RPMI8226 (cell line): ENCODE data around the gene CDH13.

ENCODE experiments used
- DNase-seq: peaks from one replicate; pipeline ENCODE4 v3.0.0-alpha.2; 2015

CDH13 gene

DNA sequence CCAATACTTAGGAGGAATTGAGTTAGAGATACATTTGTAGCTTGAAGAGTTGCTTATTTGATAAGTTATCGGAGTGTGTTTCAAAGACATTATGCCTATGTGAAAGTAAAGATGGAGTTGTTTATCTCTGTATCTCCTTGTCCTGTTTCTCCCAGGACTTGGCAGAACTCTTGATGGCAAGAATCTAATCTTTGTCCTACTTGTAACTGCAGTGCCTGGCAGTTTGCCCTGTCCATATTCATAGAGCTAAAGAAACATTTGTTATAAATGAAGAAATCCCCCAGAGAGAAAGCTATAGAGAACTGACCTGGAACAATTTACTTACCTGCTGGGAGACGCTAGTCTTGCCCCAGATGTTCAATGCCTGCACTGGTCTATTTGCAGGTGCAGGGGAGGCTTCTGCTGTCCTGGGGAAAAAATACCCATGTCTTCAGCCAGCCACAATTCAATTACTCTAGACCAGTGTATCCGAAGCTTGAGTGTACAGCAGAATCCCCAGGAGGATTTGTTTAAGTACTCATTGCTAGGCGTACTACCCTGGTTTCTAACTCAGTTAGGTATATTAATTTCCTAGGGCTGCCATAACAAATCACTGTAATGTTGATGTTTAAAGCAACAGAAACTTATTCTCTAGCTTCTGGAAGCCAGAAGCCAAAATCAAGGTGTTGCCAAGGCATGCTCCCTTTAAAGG lies 771.0 kb downstream of the CDH13 start:
- DNase-seq, result no peak

DNA sequence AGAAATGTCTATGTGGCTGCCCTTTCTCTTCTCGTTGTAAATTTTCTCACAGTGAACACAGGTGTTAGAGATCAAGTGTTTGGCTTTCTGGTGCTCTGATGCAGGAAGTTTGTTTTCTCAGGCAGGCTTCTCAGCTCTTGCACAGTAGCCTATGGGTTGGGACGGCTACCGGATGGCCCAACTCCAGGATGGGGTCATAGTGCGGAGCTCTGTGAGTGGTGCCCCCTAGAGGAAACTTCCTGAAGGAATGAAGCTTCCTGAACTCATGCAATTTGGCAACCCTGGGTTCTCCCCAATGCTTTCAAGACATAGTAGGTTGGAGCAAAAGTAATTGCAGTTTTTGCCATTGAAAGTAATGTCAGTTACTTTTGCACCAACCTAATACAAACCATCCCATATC lies 773.5 kb downstream of the CDH13 start:
- DNase-seq, result peak; percentile 3

GRCh38 chr16:83402160-83402814 lies 775.5 kb downstream of the CDH13 start:
- no peak for DNase-seq

DNA sequence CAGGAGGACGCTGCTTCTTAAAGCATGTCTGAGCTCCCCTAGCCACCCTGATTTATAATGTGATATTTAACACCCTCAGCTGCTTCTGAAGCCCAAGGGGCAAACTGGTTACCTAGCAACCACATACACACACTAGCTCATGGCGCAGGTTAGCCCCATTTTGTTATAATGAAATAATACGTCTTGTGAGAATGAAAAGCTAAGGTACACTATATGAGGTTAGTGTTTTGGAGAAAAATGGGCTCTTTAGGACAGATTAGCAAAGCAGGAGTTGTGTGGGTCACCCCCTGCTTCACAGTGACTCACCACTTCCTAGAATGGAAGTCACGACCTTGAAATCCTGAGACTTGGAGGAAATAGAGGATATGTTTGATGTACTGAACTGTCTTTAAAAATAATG lies 776.2 kb downstream of the CDH13 start:
- DNase-seq, result no peak

DNA sequence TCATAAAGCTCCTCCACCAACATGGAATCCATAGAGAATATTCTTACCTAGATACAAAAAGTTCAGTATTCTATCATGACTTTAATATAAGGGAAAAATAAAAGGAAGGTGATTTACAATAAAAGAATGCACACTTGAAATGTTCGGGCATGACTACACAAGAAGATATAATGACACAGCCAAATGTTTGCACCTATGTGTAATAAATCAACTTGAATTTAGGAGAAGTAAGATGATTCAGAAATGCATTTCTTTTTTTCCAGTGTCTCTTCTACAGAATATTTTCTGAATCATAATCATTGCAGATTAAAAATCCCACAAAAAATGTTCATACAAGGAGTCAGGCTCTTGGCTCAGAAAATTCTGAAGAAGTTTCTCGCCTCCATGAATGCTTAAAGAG lies 777.0 kb downstream of the CDH13 start:
- DNase-seq, result no peak

DNA sequence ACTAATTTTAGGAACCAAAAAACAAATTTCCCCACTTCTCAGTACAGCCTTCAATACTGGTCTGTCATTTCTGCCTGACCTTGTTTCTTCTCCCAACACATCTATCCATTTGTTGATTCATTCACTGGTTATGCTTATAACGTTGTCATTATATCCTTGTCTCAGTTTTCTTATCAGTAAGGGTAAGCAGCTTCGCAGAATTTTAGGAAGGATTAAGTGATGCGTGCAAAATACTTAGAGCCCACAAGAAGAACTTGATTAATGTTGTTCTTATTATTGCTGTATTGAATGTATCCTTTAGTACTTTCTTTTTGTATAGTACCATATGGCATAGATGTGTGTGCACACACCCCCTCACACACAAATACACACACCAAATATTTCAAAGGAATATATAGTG lies 777.5 kb downstream of the CDH13 start:
- no peak for DNase-seq

DNA sequence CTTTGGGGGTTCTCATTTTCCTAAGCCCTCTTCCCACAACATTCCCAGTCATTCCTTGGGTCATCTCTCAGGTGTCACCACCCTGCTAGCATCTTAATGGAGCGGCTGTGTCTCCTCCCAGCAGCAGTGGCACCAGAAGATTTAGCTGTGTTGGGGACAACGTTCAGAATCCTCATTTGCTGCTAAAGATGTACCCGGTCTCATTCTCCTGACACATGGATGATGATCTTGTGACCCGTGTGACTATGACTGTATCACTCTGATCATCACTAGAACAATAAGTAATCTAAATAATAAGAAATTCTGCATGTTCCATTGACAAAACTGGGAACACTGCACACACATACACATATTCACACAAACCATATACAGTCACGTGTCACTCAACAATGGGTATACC lies 781.2 kb downstream of the CDH13 start:
- DNase-seq, result no peak

DNA sequence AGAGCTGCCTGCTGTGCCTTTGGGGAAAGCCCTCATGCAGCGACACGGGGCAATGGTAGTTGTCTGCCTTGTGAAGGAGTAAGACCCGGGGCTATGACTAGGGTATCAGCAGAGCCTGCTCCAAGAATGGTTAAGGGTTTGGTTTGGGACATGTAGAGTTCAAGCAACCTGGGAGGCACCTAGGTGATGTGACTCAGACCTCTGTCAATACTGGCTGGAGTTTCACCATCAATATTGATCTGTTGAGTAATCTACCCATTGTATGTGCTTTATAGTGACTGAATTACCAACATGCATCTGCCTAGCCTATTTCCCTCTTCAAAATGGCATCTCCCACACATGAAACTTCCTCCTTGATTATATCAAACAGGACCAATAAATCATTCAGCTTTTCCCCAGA lies 782.6 kb downstream of the CDH13 start:
- DNase-seq, result no peak

- DNase-seq, result no peak
Observed at GRCh38 chr16:83418565-83418964, 791.8 kb downstream of the CDH13 start.

DNA sequence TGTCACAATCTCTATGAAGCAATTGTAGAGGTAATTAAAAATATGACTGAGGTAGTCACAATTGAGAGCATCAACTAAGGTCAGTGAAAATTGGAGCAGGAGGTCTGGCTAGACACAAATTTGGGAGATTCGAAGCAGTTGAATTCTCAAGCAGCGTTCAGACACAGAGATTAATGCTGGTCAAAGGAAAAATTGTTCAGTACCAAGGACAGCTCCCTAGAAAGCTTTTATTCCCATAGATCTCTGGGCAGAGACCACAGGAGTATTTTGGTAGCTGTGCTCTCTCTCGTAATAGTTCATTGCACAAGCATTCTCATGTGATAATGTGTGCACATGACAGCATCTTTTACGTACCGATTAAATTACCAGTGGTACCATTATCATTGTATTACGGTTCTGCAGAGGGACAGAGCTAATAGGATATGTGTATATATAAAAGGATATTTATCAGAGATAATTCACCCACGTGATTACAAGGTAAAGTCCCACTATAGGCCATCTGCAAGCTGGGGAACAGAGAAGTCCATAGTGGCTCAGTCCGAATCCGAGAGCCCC lies 793.5 kb downstream of the CDH13 start:
- DNase-seq, result peak; percentile 36

DNA sequence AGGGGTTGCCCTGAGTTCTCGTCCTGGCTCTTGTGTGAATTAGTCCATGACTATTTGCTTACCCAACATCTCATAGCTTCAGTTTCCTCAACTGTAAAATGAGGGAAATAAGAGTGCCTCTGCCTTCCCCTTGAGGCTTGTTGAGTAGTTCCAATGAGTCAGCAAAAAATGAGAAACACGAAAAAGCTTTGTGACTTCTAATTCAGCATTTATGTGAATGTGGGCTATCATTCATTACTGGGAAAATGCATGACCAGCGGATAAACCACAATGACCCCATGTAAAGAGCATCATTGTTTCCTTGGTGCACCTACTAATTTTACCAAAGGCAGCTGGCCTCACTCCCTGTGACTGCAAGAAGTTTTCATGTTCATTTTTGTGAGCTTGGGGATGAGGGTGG lies 806.4 kb downstream of the CDH13 start:
- no peak for DNase-seq

DNA sequence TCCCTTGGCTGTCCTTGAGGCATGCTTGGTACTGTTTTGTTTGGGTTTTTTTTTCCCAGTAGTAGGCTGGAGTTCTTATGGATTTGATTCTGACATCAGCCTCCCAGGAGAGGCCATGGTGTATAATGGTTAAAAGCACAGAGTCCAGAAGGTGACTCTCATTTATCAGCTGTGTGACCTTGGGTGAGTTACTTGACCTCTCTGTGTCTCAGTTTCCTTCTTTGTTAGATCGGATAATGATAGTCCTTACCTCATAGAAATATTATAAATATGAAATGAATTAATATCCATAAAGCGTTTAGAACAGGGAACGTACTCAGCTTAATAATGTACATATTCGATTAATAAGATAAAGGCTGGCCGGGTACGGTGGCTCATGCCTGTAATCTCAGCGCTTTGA lies 810.3 kb downstream of the CDH13 start:
- DNase-seq, result no peak

DNA sequence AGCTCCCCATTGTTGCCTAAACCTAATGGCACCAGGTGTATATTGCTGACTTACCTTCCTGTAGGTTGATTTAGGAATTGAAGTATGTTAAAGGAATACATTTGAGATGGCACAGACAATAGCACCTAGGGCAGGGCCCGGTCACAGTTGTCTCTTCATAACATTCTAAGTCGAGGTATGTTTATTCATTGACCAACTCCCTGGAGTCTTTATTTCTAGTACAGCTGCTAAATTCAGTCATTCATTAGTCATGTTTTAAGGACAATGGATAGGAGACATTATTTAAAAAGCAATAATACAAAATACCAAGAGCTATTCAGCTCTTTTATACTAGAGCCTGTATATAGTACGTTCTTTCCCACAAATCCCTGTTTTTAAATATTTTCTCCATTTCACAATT lies 811.6 kb downstream of the CDH13 start:
- no peak for DNase-seq

GRCh38 chr16:83439412-83439811 lies 812.6 kb downstream of the CDH13 start:
- no peak for DNase-seq

- DNase-seq, result no peak
Observed at GRCh38 chr16:83441517-83441916, 814.7 kb downstream of the CDH13 start.

GRCh38 chr16:83443972-83444371 lies 817.2 kb downstream of the CDH13 start:
- DNase-seq, result no peak

GRCh38 chr16:83447560-83447959 lies 820.8 kb downstream of the CDH13 start:
- no peak for DNase-seq

GRCh38 chr16:83449861-83450260 lies 823.1 kb downstream of the CDH13 start:
- DNase-seq, result no peak

GRCh38 chr16:83453977-83454376 lies 827.2 kb downstream of the CDH13 start:
- no peak for DNase-seq

DNA sequence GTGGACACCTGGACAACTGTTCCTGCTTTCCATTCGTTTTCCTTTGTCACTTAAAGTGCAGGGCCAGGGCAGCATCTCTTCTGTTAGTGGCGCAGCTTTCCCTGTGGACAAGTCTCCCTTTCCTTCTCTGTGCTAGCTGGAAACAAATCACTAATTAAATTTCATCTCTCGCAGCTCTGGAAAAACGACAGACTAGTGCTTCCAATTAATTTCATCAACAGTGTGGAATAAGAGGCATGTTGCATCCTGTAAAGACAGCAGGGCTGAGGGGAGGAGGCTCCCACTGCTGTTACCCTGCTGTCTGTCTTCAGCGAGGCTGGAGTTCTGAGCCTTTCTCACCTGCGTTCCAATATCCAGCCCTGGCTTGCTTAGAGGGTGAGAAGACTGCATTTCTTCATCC lies 828.9 kb downstream of the CDH13 start:
- DNase-seq, result no peak

DNA sequence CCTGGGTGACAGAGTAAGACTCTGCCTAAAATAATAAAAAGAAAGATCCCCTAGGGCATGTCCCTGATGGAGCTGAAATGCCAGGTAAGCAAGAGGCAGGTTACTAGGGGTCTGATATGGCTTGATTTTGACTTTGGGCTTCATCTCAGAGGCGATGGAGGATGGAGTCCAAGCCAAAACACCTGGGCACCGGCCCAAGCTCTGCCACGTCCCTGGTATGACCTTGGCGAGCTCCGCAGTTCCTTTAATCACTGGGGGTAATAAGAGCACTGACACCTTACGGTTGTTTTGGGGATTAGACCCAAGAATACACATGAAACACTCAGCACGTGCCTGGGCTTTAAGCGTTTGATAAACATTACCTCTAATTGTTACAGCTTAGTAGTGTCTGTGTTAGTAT lies 830.2 kb downstream of the CDH13 start:
- DNase-seq, result no peak

DNA sequence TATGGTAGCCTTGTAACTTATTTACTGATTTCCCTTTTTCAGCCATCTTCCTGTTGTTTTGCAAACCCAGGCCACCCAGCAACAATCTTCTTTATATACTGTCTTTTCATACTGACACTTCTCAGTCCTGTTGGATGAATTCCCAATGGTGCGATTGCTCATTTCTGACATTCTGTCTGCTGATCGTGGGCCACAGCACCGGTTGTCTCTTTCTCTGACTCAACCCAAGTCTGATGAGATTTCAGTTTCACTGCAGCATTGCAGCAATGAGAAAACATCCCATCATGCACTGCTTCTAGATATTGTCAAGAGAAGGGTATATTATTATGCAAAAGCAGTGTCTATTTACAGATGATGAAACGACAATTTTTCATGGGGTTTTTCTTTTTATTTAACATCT lies 831.8 kb downstream of the CDH13 start:
- DNase-seq, result no peak

DNA sequence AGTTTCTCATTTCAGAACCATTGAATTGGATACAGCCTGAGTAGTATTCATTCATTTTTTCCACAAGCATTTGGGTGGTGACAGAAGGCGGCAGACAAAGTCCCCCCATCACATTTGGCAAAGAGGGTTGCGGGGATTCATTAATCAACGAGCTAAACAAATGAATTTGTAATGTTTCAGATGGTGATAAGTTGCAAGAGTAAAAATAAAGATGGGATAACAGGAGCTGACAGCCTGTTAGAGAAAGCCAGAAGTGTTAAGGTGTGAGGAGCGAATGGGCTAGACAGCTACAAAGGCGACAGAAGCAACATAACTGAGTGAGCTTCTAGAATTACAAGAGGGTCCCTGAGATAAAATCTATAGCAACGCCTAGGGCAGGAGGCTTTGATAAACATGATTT lies 838.2 kb downstream of the CDH13 start:
- no peak for DNase-seq

DNA sequence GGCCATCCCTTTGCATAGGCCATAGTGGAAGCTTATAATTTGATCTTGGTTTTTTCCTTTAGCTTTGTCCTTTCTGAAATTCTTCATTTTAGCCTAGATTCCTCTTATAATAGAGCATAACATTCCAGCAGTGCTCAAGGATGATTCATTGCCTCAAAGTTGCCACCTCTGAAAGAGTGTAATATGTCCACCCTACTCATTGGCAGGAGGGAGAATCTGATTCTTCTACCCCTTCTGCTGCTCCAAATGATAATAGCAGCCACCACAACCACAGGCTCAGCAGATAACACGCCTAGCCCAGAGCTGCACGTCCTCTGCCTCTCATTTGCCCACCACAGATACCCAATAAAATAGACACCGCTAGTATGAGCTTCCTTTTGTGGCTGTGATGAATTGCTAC lies 843.6 kb downstream of the CDH13 start:
- no peak for DNase-seq
